Neural progenitor cell (in vitro differentiated cells): Measurements from ENCODE around the gene PUDP. TPM values are rescaled to one million over a fixed set of nuclear protein-coding genes. Genes with fewer than 3 reads are reported as not detected.

Experiments
- DNase-seq: peaks from one replicate; pipeline ENCODE4 v3.0.0-alpha.2; 2016; ENCODE audit warnings: low spot score
- H2AFZ ChIP-seq: fragments of 200-600 bp; sonication (generic); replicated peaks from 2 replicates; pipeline ENCODE4 v1.6.1; 2016; ENCODE audit warnings: antibody characterized with exemption
- H3F3A ChIP-seq: fragments of 200-600 bp; sonication (generic); 2 replicates; pipeline ENCODE4 v1.6.1; 2016; ENCODE audit warnings: antibody characterized with exemption, low read depth
- H3K27ac ChIP-seq: fragments of 200-600 bp; sonication (generic); 2 replicates; pipeline ENCODE4 v1.5.1; 2016; ENCODE audit warnings: mild to moderate bottlenecking
- H3K27me3 ChIP-seq: fragments of 200-600 bp; sonication (generic); 2 replicates; pipeline ENCODE4 v1.6.1; 2016; ENCODE audit warnings: mild to moderate bottlenecking, moderate library complexity
- H3K36me3 ChIP-seq: fragments of 200-600 bp; sonication (generic); 2 replicates; pipeline ENCODE4 v1.5.1; 2016
- H3K4me1 ChIP-seq: fragments of 200-600 bp; sonication (generic); 2 replicates; pipeline ENCODE4 v1.6.1; 2016; ENCODE audit warnings: mixed run types
- H3K4me2 ChIP-seq: fragments of 200-600 bp; sonication (generic); 2 replicates; pipeline ENCODE4 v1.6.1; 2016
- H3K4me3 ChIP-seq: fragments of 200-600 bp; sonication (generic); 2 replicates; pipeline ENCODE4 v1.5.1; 2016
- H3K79me2 ChIP-seq: fragments of 200-600 bp; sonication (generic); 2 replicates; pipeline ENCODE4 v1.6.1; 2016; ENCODE audit warnings: low read depth
- H3K9ac ChIP-seq: fragments of 200-600 bp; sonication (generic); 2 replicates; pipeline ENCODE4 v1.6.1; 2016
- H3K9me3 ChIP-seq: fragments of 200-600 bp; sonication (generic); 2 replicates; pipeline ENCODE4 v1.5.1; 2016; ENCODE audit warnings: low read depth
- H4K20me1 ChIP-seq: fragments of 200-600 bp; sonication (generic); 2 replicates; pipeline ENCODE4 v1.6.1; 2016; ENCODE audit warnings: low read depth
- H3K27ac Mint-ChIP-seq: 3 replicates; pipeline ENCODE4 v1.8.0; 2021; ENCODE audit warnings: mixed read lengths
- H3K27me3 Mint-ChIP-seq: 2 replicates; pipeline ENCODE4 v1.8.0; 2022; ENCODE audit warnings: low read depth, mild to moderate bottlenecking, inconsistent platforms, moderate library complexity, mixed read lengths; ENCODE audit not compliant: insufficient read depth
- H3K36me3 Mint-ChIP-seq: 3 replicates; pipeline ENCODE4 v1.8.0; 2021; ENCODE audit warnings: mixed read lengths
- H3K4me1 Mint-ChIP-seq: 3 replicates; pipeline ENCODE4 v1.8.0; 2021; ENCODE audit warnings: mixed read lengths
- H3K4me3 Mint-ChIP-seq: 3 replicates; pipeline ENCODE4 v1.8.0; 2021; ENCODE audit warnings: mild to moderate bottlenecking, moderate library complexity, mixed read lengths
- H3K9me3 Mint-ChIP-seq: 3 replicates; pipeline ENCODE4 v1.8.0; 2020; ENCODE audit warnings: mixed read lengths
- EZH2 ChIP-seq: fragments of 200-600 bp; sonication (generic); IDR thresholded peaks from 2 replicates; pipeline ENCODE4 v1.6.1; 2017; ENCODE audit warnings: antibody characterized with exemption, mild to moderate bottlenecking, moderate library complexity
- EZH2phosphoT487 ChIP-seq: fragments of 200-600 bp; sonication (generic); IDR thresholded peaks from 2 replicates; pipeline ENCODE4 v1.6.1; 2017; ENCODE audit warnings: antibody characterized with exemption
- total RNA-seq: library from RNA; depleted of rRNA; stranded (reverse); fragments of >200 nt; gene quantifications from 2 replicates; pipeline ENCODE4 v1.2.3, GENCODE V29; 2015; ENCODE audit warnings: low replicate concordance
- TF ChIP-seq, protein P1 (sequence below): fragments of 200-600 bp; sonication (generic); IDR thresholded peaks from 2 replicates; pipeline ENCODE4 v1.5.1; 2017; ENCODE audit warnings: antibody characterized with exemption, mild to moderate bottlenecking

PUDP gene
- total RNA-seq, 1 donor from 2014 or later = 29.1 TPM

DNA sequence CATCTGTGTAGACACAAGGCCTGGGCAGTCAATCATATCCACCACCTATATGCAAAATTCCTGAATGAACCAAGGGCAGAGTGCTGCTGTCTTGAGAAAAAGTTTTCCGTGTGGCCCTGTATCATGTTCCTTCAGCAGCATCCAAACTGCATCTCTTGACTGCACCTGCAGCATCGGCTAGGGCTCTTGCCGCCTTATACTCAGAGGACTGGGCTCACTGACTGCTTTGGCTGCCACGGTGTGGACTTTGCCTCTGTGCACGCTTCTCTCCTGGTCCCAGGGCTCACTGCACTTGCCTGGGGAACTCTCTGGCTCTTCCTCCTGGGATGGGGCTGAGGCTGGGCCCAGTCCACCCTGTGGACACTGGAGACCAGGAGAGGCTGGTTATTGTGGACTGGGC is 39.9 kb downstream of the PUDP start:
- H3K4me1 ChIP-seq = peaks cover 16% of the 10 kb centered on the region
- H3K9me3 Mint-ChIP-seq = peaks cover 4% of the 10 kb centered on the region
- H3K9ac ChIP-seq = no peak overlapping the region
- no peak overlapping the region for H2AFZ ChIP-seq
- H3K27ac Mint-ChIP-seq = peak overlapping the region; percentile 99
- peaks cover 28% of the 10 kb centered on the region for H3K36me3 Mint-ChIP-seq
- peaks cover 5% of the 10 kb centered on the region for H3K79me2 ChIP-seq
- peaks cover 48% of the 10 kb centered on the region for H3K4me1 Mint-ChIP-seq
- no peaks in the 10 kb centered on the region for H3K27me3 ChIP-seq
- TF ChIP-seq EZH2phosphoT487 = no peak
- TF ChIP-seq EZH2 = no peak
- TF ChIP-seq, protein P1, sequence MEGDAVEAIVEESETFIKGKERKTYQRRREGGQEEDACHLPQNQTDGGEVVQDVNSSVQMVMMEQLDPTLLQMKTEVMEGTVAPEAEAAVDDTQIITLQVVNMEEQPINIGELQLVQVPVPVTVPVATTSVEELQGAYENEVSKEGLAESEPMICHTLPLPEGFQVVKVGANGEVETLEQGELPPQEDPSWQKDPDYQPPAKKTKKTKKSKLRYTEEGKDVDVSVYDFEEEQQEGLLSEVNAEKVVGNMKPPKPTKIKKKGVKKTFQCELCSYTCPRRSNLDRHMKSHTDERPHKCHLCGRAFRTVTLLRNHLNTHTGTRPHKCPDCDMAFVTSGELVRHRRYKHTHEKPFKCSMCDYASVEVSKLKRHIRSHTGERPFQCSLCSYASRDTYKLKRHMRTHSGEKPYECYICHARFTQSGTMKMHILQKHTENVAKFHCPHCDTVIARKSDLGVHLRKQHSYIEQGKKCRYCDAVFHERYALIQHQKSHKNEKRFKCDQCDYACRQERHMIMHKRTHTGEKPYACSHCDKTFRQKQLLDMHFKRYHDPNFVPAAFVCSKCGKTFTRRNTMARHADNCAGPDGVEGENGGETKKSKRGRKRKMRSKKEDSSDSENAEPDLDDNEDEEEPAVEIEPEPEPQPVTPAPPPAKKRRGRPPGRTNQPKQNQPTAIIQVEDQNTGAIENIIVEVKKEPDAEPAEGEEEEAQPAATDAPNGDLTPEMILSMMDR = no peak
- H3K36me3 ChIP-seq = no peaks in the 10 kb centered on the region
- no peak overlapping the region for H3K27ac ChIP-seq
- no peaks in the 10 kb centered on the region for H3K9me3 ChIP-seq
- H4K20me1 ChIP-seq = peaks cover 4% of the 10 kb centered on the region
- no peak overlapping the region for H3K4me3 Mint-ChIP-seq
- H3F3A ChIP-seq = peaks cover 18% of the 10 kb centered on the region
- H3K27me3 Mint-ChIP-seq = no peaks in the 10 kb centered on the region
- no peak overlapping the region for H3K4me2 ChIP-seq
- no peak for DNase-seq
- H3K4me3 ChIP-seq = no peak overlapping the region

DNA sequence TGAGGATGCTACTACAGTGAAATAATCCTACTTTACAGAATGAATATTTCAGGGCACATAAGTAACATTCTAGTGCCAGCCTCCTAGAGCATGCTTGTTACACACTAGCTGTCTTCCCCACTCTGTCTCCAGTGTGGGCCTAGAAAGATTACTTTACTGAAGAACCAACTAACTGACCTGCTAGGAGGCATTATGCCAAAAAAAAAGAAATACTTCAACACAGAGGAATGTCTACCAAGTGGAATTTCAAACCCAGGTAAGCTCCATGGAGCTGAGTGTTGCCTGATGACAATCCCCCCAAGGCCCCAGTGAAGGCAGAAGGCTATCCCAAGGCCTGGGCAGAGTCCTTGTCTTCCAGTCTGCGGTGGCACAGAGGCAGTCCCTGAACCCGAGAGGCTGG is 41.3 kb downstream of the PUDP start:
- Histone ChIP-seq H3F3A (peaks cover 18% of the 10 kb centered on the region), H3K4me3 (no peak overlapping the region), H3K36me3 (no peaks in the 10 kb centered on the region), H3K27ac (no peak overlapping the region), H4K20me1 (peaks cover 4% of the 10 kb centered on the region), H3K27me3 (no peaks in the 10 kb centered on the region), H3K4me1 (peaks cover 16% of the 10 kb centered on the region), H2AFZ (no peak overlapping the region), H3K4me2 (no peak overlapping the region), H3K9me3 (no peaks in the 10 kb centered on the region), H3K9ac (no peak overlapping the region), H3K79me2 (no peaks in the 10 kb centered on the region)
- H3K4me3 Mint-ChIP-seq = no peak overlapping the region
- H3K27ac Mint-ChIP-seq = no peak overlapping the region
- DNase-seq = no peak
- no peaks in the 10 kb centered on the region for H3K27me3 Mint-ChIP-seq
- H3K4me1 Mint-ChIP-seq = peaks cover 46% of the 10 kb centered on the region
- TF ChIP-seq EZH2 (no peak), EZH2phosphoT487 (no peak)
- TF ChIP-seq, protein P1 = no peak
- peaks cover 40% of the 10 kb centered on the region for H3K36me3 Mint-ChIP-seq
- peaks cover 8% of the 10 kb centered on the region for H3K9me3 Mint-ChIP-seq

DNA sequence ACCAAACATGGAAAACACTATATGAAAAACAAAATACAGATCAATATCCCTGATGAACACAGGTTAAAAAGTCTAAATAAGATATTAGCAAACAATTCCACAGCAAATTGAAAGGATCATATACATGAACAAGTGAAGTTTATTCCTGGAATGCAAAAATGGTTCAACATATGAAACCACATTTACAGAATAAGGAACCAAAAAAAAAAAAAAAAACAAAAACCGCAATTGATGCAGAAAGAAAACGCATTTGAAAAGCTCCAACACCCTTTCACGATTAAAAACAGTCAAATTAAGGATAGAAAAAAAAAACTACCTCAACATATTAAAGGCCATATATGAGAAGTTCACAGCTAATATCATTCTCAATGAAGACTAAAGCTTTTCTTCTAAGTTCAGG is 45.8 kb downstream of the PUDP start:
- Histone ChIP-seq H3K4me1 (no peaks in the 10 kb centered on the region), H3K4me2 (no peak overlapping the region), H3K27me3 (no peaks in the 10 kb centered on the region), H3F3A (no peaks in the 10 kb centered on the region), H3K27ac (no peak overlapping the region), H3K4me3 (no peak overlapping the region), H3K36me3 (no peaks in the 10 kb centered on the region), H3K9me3 (no peaks in the 10 kb centered on the region), H3K9ac (no peak overlapping the region), H3K79me2 (no peaks in the 10 kb centered on the region), H4K20me1 (no peaks in the 10 kb centered on the region), H2AFZ (no peak overlapping the region)
- no peak for TF ChIP-seq EZH2
- TF ChIP-seq, protein P1 = no peak
- no peak for TF ChIP-seq EZH2phosphoT487
- no peak for DNase-seq
- Mint-ChIP-seq H3K4me3 (no peak overlapping the region), H3K9me3 (peaks cover 13% of the 10 kb centered on the region), H3K36me3 (peaks cover 53% of the 10 kb centered on the region), H3K27me3 (no peaks in the 10 kb centered on the region), H3K27ac (no peak overlapping the region), H3K4me1 (peaks cover 10% of the 10 kb centered on the region)
